ENCODE data around the gene CADM1. TPM values are rescaled to one million over a fixed set of nuclear protein-coding genes. Genes with fewer than 3 reads are reported as not detected.

The CADM1 gene
- total RNA-seq, 2 experiments from 2014 or later, result 59.7 to 89.7 TPM

DNA sequence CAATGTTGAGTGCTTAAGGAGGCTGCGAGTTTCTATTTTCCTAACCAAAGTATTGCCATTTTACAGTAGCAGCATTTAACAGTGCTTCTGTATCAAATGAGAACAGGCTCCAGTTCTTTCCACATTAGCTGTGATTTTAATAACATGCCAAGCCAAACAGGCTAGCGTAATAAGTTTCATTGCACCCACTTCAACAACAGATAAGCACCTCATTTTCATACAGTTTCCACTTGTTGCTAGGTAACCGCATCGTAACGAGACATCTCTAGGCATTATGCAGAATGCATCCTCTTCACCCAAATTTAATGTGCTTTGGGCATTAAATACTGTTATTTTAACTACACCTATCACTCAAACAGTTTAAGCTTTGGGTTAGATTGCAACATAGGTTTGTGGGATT is 79.0 kb downstream of the CADM1 start:
- Histone ChIP-seq H3K4me3 (ENCODE audit: low read depth, low read length, poor library complexity, severe bottlenecking) (no peak overlapping the region), H3K4me2 (ENCODE audit: low read length) (no peak overlapping the region), H3K79me2 (ENCODE audit: insufficient read depth, low read depth, low read length) (no peaks in the 10 kb centered on the region), H4K20me1 (ENCODE audit: insufficient read depth, low read length) (no peaks in the 10 kb centered on the region), H2AFZ (ENCODE audit: low read length) (no peak overlapping the region), H3K9me3 (ENCODE audit: low read length) (no peaks in the 10 kb centered on the region), H3K4me1 (ENCODE audit: insufficient read depth, low read length, poor library complexity, severe bottlenecking) (peaks cover 42% of the 10 kb centered on the region), H3K36me3 (ENCODE audit: insufficient read depth, low read length) (no peaks in the 10 kb centered on the region), H3K9me2 (ENCODE audit: insufficient read depth, low read length) (no peaks in the 10 kb centered on the region), H3K27ac (ENCODE audit: low read depth, low read length, poor library complexity, severe bottlenecking) (no peak overlapping the region)
- intact Hi-C loops (cut with micrococcal nuclease; ENCODE audit: unreplicated experiment), result no loop called here
- POLR2A ChIA-PET, result interaction anchor here (0.9 to 1.9 kb wide), 5 partner anchors 9 to 76 kb away, joined by 4 to 9 read pairs (median 6); no protein-coding TSS in a partner anchor
- no peak for DNase-seq (ENCODE audit: low spot score)
- BruUV-seq (replicated peaks), result no TSS peak
- TF ChIP-seq, protein P1, sequence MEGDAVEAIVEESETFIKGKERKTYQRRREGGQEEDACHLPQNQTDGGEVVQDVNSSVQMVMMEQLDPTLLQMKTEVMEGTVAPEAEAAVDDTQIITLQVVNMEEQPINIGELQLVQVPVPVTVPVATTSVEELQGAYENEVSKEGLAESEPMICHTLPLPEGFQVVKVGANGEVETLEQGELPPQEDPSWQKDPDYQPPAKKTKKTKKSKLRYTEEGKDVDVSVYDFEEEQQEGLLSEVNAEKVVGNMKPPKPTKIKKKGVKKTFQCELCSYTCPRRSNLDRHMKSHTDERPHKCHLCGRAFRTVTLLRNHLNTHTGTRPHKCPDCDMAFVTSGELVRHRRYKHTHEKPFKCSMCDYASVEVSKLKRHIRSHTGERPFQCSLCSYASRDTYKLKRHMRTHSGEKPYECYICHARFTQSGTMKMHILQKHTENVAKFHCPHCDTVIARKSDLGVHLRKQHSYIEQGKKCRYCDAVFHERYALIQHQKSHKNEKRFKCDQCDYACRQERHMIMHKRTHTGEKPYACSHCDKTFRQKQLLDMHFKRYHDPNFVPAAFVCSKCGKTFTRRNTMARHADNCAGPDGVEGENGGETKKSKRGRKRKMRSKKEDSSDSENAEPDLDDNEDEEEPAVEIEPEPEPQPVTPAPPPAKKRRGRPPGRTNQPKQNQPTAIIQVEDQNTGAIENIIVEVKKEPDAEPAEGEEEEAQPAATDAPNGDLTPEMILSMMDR (conservative IDR thresholded peaks at IDR 0.05; ENCODE audit: low read length), result no peak
- TF ChIP-seq EZH2phosphoT487 (IDR thresholded peaks at IDR 0.05; ENCODE audit: borderline replicate concordance, low read depth, low read length), result no peak
- CTCF ChIA-PET (ENCODE audit: unreplicated experiment), result interaction anchor here (0.6 kb wide), 1 partner anchor 48 kb away, joined by 4 read pairs; no protein-coding TSS in a partner anchor

DNA sequence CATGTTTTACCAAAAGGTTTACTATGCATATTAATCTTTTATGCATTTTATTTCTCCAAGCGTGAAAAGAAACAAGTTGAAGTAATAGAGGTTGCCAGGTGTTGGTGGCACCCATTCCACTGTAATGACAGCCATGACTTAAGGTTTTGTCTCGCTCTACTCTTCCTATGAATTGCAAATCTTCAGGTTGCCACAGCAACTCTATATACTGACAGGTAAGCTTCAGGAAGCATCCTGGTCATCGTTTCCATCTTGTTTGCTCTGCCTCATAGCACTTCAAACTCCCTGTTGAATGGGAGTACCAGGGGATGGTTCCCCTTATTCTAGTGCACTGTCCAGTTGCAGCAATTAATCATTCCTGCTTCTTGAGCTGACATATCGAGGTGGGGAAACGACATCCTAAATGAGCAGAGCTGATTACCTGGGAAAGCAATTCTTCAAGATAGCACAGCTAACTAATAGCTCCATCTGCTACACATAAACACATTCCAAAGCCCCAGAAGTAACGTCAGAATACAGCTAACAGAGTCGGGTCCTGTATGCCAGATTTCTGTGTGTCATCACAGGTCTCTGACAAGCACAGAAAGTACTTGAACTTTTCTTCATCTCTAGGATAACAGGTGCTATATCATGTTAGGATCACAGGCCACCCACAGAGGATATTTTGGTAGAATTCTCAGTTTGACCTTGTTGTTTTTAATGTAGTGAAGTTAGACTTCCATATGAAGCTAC is 80.3 kb downstream of the CADM1 start:
- H2AFZ ChIP-seq (ENCODE audit: low read length), result no peak overlapping the region
- peaks cover 7% of the 10 kb centered on the region; the same call in 1 of the 2 replicates for H3K79me2 ChIP-seq (ENCODE audit: insufficient read depth, low read depth, low read length)
- peak overlapping the region; percentile 66; the same call in 1 of the 2 replicates for H3K4me2 ChIP-seq (ENCODE audit: low read length)
- TF ChIP-seq, protein P1 (conservative IDR thresholded peaks at IDR 0.05; ENCODE audit: low read length), result no peak
- no peak for TF ChIP-seq EZH2phosphoT487 (IDR thresholded peaks at IDR 0.05; ENCODE audit: borderline replicate concordance, low read depth, low read length)
- no peaks in the 10 kb centered on the region for H4K20me1 ChIP-seq (ENCODE audit: insufficient read depth, low read length)
- POLR2A ChIA-PET, result interaction anchor here (0.6 to 1.5 kb wide), 9 partner anchors 10 to 79 kb away, joined by 3 to 7 read pairs (median 3); no protein-coding TSS in a partner anchor
- intact Hi-C loops (cut with micrococcal nuclease; ENCODE audit: unreplicated experiment), result loop anchor here (2.0 kb wide), 1 partner anchor 79 kb away; no protein-coding TSS in a partner anchor
- no peak overlapping the region for H3K4me3 ChIP-seq (ENCODE audit: low read depth, low read length, poor library complexity, severe bottlenecking)
- no peaks in the 10 kb centered on the region for H3K9me3 ChIP-seq (ENCODE audit: low read length)
- H3K36me3 ChIP-seq (ENCODE audit: insufficient read depth, low read length), result no peaks in the 10 kb centered on the region
- no peak for DNase-seq (ENCODE audit: low spot score)
- no peak overlapping the region for H3K27ac ChIP-seq (ENCODE audit: low read depth, low read length, poor library complexity, severe bottlenecking)
- BruUV-seq (replicated peaks), result no TSS peak
- peaks cover 55% of the 10 kb centered on the region for H3K4me1 ChIP-seq (ENCODE audit: insufficient read depth, low read length, poor library complexity, severe bottlenecking)
- CTCF ChIA-PET (ENCODE audit: unreplicated experiment), result interaction anchor here (1.5 kb wide), 1 partner anchor 30 kb away, joined by 3 read pairs; no protein-coding TSS in a partner anchor
- H3K9me2 ChIP-seq (ENCODE audit: insufficient read depth, low read length), result no peaks in the 10 kb centered on the region
